Psoas muscle (tissue), 8 donors: ENCODE measurements around the gene OR4A16. TPM values are rescaled to one million over a fixed set of nuclear protein-coding genes. Genes with fewer than 3 reads are reported as not detected.

ENCODE experiments used
- ATAC-seq, 4 donors: fragments of 200-7000 bp; cut with Tn5 transposase; one replicate each; pipeline ENCODE4 v1.9.1; 2020; ENCODE audit warnings: moderate library complexity in 3 of 4, mild to moderate bottlenecking in 2 of 4
- DNase-seq, 2 donors: peaks; one replicate each; pipeline ENCODE4 v3.0.0-alpha.2; 2020
- H3K27ac ChIP-seq: fragments of 200-600 bp; one replicate; pipeline ENCODE4 v1.8.0; 2022
- H3K27me3 ChIP-seq, 3 donors: fragments of 200-600 bp in 1 of 3; one replicate each; pipeline versions ENCODE4 v1.6.1 to v1.8.0; 2013 to 2022; ENCODE audit warnings: low read length in 2 of 3, mild to moderate bottlenecking in 2 of 3, moderate library complexity in 1 of 3; ENCODE audit not compliant: insufficient read depth in 3 of 3
- H3K36me3 ChIP-seq, 2 donors: fragments of 200-600 bp in 1 of 2; one replicate each; pipeline versions ENCODE4 v1.6.1 to v1.8.0; 2013 to 2022; ENCODE audit warnings: low read depth in 1 of 2, mild to moderate bottlenecking in 1 of 2, moderate library complexity in 1 of 2; ENCODE audit not compliant: insufficient read depth in 1 of 2
- H3K4me1 ChIP-seq: fragments of 200-600 bp; one replicate; pipeline ENCODE4 v1.8.0; 2022
- H3K4me3 ChIP-seq: fragments of 200-600 bp; one replicate; pipeline ENCODE4 v1.8.0; 2022; ENCODE audit warnings: mild to moderate bottlenecking
- H3K9me3 ChIP-seq: fragments of 200-600 bp; one replicate; pipeline ENCODE4 v1.8.0; 2022
- WGBS, 3 donors: extraction: QIAGEN DNeasy Blood & Tissue Kit; methylation state at CpG; one replicate each; pipeline versions ENCODE4 v1.1.6 to v1.1.7; 2013; 5-methylcytosine and 5-hydroxymethylcytosine counted together
- intact Hi-C, 2 donors: fragments of 100-400 bp; cut with DNase I; formaldehyde crosslinking; loops; one replicate each; pipeline versions ENCODE4 v1.11.0 to v1.14.2; 2022
- long read RNA-seq, 2 donors: library from polyadenylated mRNA; unstranded; transcript quantifications; one replicate each; pipeline ENCODE4 v2.0.0, GENCODE V29; 2021
- polyA plus RNA-seq, 3 donors: library from polyadenylated mRNA; stranded (reverse); fragments of 200-250 nt; gene quantifications; one replicate each; pipeline ENCODE4 v1.2.3, GENCODE V29; 2013
- total RNA-seq, 4 donors: library from RNA; stranded (reverse); fragmentation: NEBNext Ultra II Directional in 2 of 4; extraction: Animal tissue kit (Norgen Biotek cat#: 25700) in 2 of 4; gene quantifications; one replicate each; pipeline versions ENCODE4 v1.2.1 to v1.2.4, GENCODE V29; 2021 to 2023
- TF ChIP-seq, protein P1 (sequence below): fragments of 200-600 bp; IDR thresholded peaks from one replicate; pipeline ENCODE4 v1.8.0; 2022; ENCODE audit warnings: antibody characterized with exemption
- donor health status: healthy with polysubstance abuse.
- donor health status: DM: no; HTN: no; CAD: no; lungs with moderate emphysema.
- donor health status: Bipolar disorder and iron deficiency.
- donor health status: healthy.
- donor health status: DM: yes; HTN: yes; CAD: no.
- donor health status: DM: no; HTN: no; CAD: no.
- donor health status: DM: no; HTN: no; CAD: no.
- donor health status: DM: yes; HTN: yes; CAD: no.

The OR4A16 gene, protein sequence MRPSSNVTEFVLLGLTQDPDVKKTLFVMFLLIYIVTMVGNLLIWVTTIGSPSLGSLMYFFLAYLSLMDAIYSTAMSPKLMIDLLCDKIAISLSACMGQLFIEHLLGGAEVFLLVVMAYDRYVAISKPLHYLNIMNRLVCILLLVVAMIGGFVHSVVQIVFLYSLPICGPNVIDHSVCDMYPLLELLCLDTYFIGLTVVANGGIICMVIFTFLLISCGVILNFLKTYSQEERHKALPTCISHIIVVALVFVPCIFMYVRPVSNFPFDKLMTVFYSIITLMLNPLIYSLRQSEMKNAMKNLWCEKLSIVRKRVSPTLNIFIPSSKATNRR
- total RNA-seq (not detected), polyA plus RNA-seq (not detected)
- long read RNA-seq, donor 1, result 0 reads
- long read RNA-seq, donor 2, result 0 reads

DNA sequence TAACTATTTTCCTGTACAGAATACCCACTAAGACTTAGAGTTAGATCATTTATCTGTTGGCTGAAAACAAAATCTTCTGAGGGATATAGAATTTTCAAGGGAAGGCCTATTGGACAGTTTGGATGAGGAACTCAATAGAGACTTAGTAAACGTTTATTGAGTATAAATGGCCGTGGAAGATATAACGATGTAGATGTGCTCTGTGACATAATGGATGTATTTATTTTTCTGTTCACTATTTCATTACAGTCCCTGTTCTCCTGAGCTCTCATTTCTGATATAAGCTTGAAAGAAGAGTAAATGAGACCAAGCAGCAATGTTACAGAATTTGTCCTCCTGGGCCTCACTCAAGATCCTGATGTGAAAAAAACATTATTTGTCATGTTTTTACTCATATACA, at the start of gene OR4A16:
Gene OR4A16, plus strand, starts transcription at position 301 of the 400 bp plus-strand sequence. Its CDS starts 0 bp downstream, at position 301.
- Histone ChIP-seq H3K27ac (no peak within 1 kb of the TSS), H3K9me3 (no peaks in the 10 kb centered on the region), H3K4me1 (no peaks in the 10 kb centered on the region), H3K27me3 (no peaks in the 10 kb centered on the region), H3K4me3 (no peak within 1 kb of the TSS), H3K36me3 (no peaks in the 10 kb centered on the region)
- ATAC-seq, result no peak
- DNase-seq, result no peak
- intact Hi-C loops, result no loop called here
- TF ChIP-seq, protein P1, sequence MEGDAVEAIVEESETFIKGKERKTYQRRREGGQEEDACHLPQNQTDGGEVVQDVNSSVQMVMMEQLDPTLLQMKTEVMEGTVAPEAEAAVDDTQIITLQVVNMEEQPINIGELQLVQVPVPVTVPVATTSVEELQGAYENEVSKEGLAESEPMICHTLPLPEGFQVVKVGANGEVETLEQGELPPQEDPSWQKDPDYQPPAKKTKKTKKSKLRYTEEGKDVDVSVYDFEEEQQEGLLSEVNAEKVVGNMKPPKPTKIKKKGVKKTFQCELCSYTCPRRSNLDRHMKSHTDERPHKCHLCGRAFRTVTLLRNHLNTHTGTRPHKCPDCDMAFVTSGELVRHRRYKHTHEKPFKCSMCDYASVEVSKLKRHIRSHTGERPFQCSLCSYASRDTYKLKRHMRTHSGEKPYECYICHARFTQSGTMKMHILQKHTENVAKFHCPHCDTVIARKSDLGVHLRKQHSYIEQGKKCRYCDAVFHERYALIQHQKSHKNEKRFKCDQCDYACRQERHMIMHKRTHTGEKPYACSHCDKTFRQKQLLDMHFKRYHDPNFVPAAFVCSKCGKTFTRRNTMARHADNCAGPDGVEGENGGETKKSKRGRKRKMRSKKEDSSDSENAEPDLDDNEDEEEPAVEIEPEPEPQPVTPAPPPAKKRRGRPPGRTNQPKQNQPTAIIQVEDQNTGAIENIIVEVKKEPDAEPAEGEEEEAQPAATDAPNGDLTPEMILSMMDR, result no peak
- WGBS, 3 donors, result 73 to 83% (median 81%) methylated on average over 3 of the region's 3 CpGs

DNA sequence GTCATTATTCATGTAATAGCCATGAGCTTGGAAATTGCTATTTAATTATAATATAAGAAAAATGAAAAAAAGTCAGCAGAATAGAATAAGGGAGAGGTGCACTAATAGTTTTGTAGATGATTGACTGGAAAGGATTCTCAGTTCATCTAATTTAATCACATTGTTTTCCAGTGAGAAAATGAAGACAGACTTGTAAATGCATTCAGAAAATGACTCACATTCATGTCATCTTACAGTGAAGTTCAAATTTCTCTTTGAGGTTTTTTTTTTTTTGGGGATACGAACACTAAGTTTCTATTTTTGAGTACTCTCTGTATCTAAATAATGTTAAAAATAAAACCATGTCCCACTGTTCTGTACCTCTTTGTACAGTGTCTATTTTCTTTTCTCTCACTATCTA, 18.5 kb upstream of the OR4A16 start:
- ATAC-seq, result no peak
- DNase-seq, result no peak
- Histone ChIP-seq H3K4me1 (no peaks in the 10 kb centered on the region), H3K27me3 (no peaks in the 10 kb centered on the region), H3K36me3 (no peaks in the 10 kb centered on the region), H3K4me3 (no peak overlapping the region), H3K9me3 (no peaks in the 10 kb centered on the region), H3K27ac (no peak overlapping the region)
- WGBS, 3 donors, result 74 to 89% (median 76%) methylated on average over 1 of the region's 1 CpG
- TF ChIP-seq, protein P1, result no peak
- intact Hi-C loops, result no loop called here

DNA sequence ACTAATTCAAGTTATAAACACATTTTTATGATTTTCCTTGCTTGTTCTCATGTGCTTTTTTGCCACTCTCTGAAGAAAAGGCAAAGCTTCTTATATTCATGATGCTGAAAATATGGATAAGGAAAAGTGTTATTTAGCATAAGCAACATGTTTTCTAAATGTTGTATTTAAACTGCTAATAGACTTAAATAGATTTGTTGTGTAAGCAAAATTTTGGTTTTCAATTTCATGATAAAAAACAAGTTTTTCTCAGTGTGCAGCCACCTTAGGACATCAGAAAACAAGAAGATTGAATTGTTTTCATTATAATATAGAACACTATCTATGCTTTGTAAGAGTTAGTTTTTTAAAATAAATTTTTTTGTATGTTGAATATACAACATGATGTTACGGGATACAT, 2.3 kb downstream of the OR4A16 start:
- ATAC-seq (no peak), DNase-seq (no peak)
- H3K36me3 ChIP-seq, result no peaks in the 10 kb centered on the region
- intact Hi-C loops, result no loop called here
- no peaks in the 10 kb centered on the region for H3K4me1 ChIP-seq
- no peak overlapping the region for H3K4me3 ChIP-seq
- TF ChIP-seq, protein P1, result no peak
- no peak overlapping the region for H3K27ac ChIP-seq
- no peaks in the 10 kb centered on the region for H3K27me3 ChIP-seq
- no peaks in the 10 kb centered on the region for H3K9me3 ChIP-seq
- 89 to 93% (median 89%) methylated on average over 1 of the region's 1 CpG for WGBS, 3 donors

DNA sequence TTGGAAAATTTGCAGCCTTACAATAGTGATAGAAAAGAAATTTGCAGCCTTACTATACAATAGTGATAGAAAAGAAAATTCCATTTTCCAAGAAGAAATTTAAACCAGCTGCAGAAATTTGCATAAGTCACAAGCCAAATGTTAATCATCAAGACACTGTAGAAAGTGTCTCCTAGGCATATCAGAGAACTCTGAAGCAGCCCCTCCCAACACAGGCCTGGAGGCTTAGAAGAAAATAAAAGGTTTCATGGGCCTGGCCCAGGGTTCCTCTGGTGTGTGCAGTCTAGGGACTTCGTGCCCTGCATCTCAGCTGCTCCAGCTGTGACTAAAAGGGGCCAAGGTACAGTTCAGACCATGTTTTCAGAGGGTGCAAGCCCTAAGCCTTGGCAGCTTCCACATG, 6.0 kb downstream of the OR4A16 start:
- no peaks in the 10 kb centered on the region for H3K36me3 ChIP-seq
- WGBS, 3 donors, result 2 to 13% (median 5%) methylated on average over 1 of the region's 1 CpG
- no peaks in the 10 kb centered on the region for H3K27me3 ChIP-seq
- H3K4me3 ChIP-seq, result no peak overlapping the region
- H3K27ac ChIP-seq, result no peak overlapping the region
- ATAC-seq (no peak), DNase-seq (peak in 1 of 2 donors; percentile 8)
- no peaks in the 10 kb centered on the region for H3K9me3 ChIP-seq
- no peaks in the 10 kb centered on the region for H3K4me1 ChIP-seq
- TF ChIP-seq, protein P1, result no peak
- intact Hi-C loops, result no loop called here
